ENCODE data around the gene NLRX1. TPM values are rescaled to one million over a fixed set of nuclear protein-coding genes. Genes with fewer than 3 reads are reported as not detected.
A peak's percentile ranks its signal among the peaks of the same experiment; 100 is the strongest.
"Not testable (repeated sequence)": the region's sequence is repeated elsewhere in the genome, so short reads cannot be mapped to it uniquely, and the experiment has no call there.

Gene NLRX1
- total RNA-seq, 1 experiment from 2014 or later, result 6.7 TPM

- CTCF ChIA-PET, result interaction anchor here (1.5 kb wide), 1 partner anchor 9 kb away, joined by 5 read pairs; no protein-coding TSS in a partner anchor
- no peaks in the 10 kb centered on the region for H3K9me3 Mint-ChIP-seq (ENCODE audit: low read depth, unreplicated experiment)
- BruUV-seq (replicated peaks), result no TSS peak
- H3K36me3 Mint-ChIP-seq (ENCODE audit: insufficient read depth, unreplicated experiment), result no peaks in the 10 kb centered on the region
- peaks cover 9% of the 10 kb centered on the region for H3K4me1 Mint-ChIP-seq (ENCODE audit: low read depth, unreplicated experiment)
- H3K27me3 Mint-ChIP-seq (ENCODE audit: unreplicated experiment), result peaks cover 40% of the 10 kb centered on the region
- no peak for DNase-seq
- no peak overlapping the region for H3K4me3 Mint-ChIP-seq (ENCODE audit: low read depth, unreplicated experiment)
- no peak overlapping the region for H3K27ac Mint-ChIP-seq (ENCODE audit: unreplicated experiment)
- TF ChIP-seq CTCF (IDR thresholded peaks at IDR 0.05; ENCODE audit: unreplicated experiment), result no peak
- intact Hi-C loops (cut with micrococcal nuclease; ENCODE audit: unreplicated experiment), result no loop called here
Measured at GRCh38 chr11:119160151-119160550, 8.4 kb upstream of the NLRX1 start.

GRCh38 chr11:119161871-119162270, 6.7 kb upstream of the NLRX1 start:
- Mint-ChIP-seq H3K4me3 (ENCODE audit: low read depth, unreplicated experiment) (no peak overlapping the region), H3K4me1 (ENCODE audit: low read depth, unreplicated experiment) (no peaks in the 10 kb centered on the region), H3K9me3 (ENCODE audit: low read depth, unreplicated experiment) (no peaks in the 10 kb centered on the region), H3K27ac (ENCODE audit: unreplicated experiment) (no peak overlapping the region), H3K27me3 (ENCODE audit: unreplicated experiment) (peaks cover 23% of the 10 kb centered on the region), H3K36me3 (ENCODE audit: insufficient read depth, unreplicated experiment) (no peaks in the 10 kb centered on the region)
- BruUV-seq (replicated peaks), result no TSS peak
- intact Hi-C loops (cut with micrococcal nuclease; ENCODE audit: unreplicated experiment), result no loop called here
- CTCF ChIA-PET, result no interaction called here
- TF ChIP-seq CTCF (IDR thresholded peaks at IDR 0.05; ENCODE audit: unreplicated experiment), result no peak
- DNase-seq, result no peak

GRCh38 chr11:119166368-119167076, 2.0 kb upstream of the NLRX1 start:
- Mint-ChIP-seq H3K4me3 (ENCODE audit: low read depth, unreplicated experiment) (no peak overlapping the region), H3K4me1 (ENCODE audit: low read depth, unreplicated experiment) (no peaks in the 10 kb centered on the region), H3K27ac (ENCODE audit: unreplicated experiment) (no peak overlapping the region), H3K27me3 (ENCODE audit: unreplicated experiment) (no peaks in the 10 kb centered on the region), H3K9me3 (ENCODE audit: low read depth, unreplicated experiment) (no peaks in the 10 kb centered on the region), H3K36me3 (ENCODE audit: insufficient read depth, unreplicated experiment) (peaks cover 15% of the 10 kb centered on the region)
- CTCF ChIA-PET, result no interaction called here
- no peak for TF ChIP-seq CTCF (IDR thresholded peaks at IDR 0.05; ENCODE audit: unreplicated experiment)
- no TSS peak for BruUV-seq (replicated peaks)
- intact Hi-C loops (cut with micrococcal nuclease; ENCODE audit: unreplicated experiment), result no loop called here
- peak; percentile 34 for DNase-seq

GRCh38 chr11:119167077-119167458, 1.5 kb upstream of the NLRX1 start:
- H3K27me3 Mint-ChIP-seq (ENCODE audit: unreplicated experiment); H3K4me3 Mint-ChIP-seq (ENCODE audit: low read depth, unreplicated experiment); H3K27ac Mint-ChIP-seq (ENCODE audit: unreplicated experiment); H3K9me3 Mint-ChIP-seq (ENCODE audit: low read depth, unreplicated experiment); CTCF ChIA-PET; intact Hi-C loops (cut with micrococcal nuclease; ENCODE audit: unreplicated experiment); DNase-seq; H3K4me1 Mint-ChIP-seq (ENCODE audit: low read depth, unreplicated experiment); BruUV-seq (replicated peaks): not testable (repeated sequence)
- peaks cover 15% of the 10 kb centered on the region for H3K36me3 Mint-ChIP-seq (ENCODE audit: insufficient read depth, unreplicated experiment)

GRCh38 chr11:119167933-119168332, 592 bp upstream of the NLRX1 start:
- CTCF ChIA-PET, result no interaction called here
- no TSS peak for BruUV-seq (replicated peaks)
- no peaks in the 10 kb centered on the region for H3K27me3 Mint-ChIP-seq (ENCODE audit: unreplicated experiment)
- H3K9me3 Mint-ChIP-seq (ENCODE audit: low read depth, unreplicated experiment), result no peaks in the 10 kb centered on the region
- H3K27ac Mint-ChIP-seq (ENCODE audit: unreplicated experiment), result peak overlapping the region; percentile 10
- peaks cover 15% of the 10 kb centered on the region for H3K36me3 Mint-ChIP-seq (ENCODE audit: insufficient read depth, unreplicated experiment)
- no peak for DNase-seq
- H3K4me1 Mint-ChIP-seq (ENCODE audit: low read depth, unreplicated experiment), result no peaks in the 10 kb centered on the region
- intact Hi-C loops (cut with micrococcal nuclease; ENCODE audit: unreplicated experiment), result no loop called here
- TF ChIP-seq CTCF (IDR thresholded peaks at IDR 0.05; ENCODE audit: unreplicated experiment), result no peak
- H3K4me3 Mint-ChIP-seq (ENCODE audit: low read depth, unreplicated experiment), result peak overlapping the region; percentile 69

Measured in Calu3 (cell line).